Gastroesophageal sphincter (tissue), 2 donors: ENCODE results near the gene UNC93A.

Experiments used
- EP300 ChIP-seq: sonication (generic); formaldehyde crosslinking; IDR thresholded peaks from one replicate; pipeline ENCODE4 v1.6.1; 2017; ENCODE audit warnings: antibody characterized with exemption, mild to moderate bottlenecking
- POLR2A ChIP-seq, 2 donors: fragments of 450-650 bp; IDR thresholded peaks; one replicate each; pipeline ENCODE4 v1.6.1; 2017; ENCODE audit warnings: antibody characterized with exemption in 2 of 2, mild to moderate bottlenecking in 2 of 2, moderate library complexity in 1 of 2
- POLR2AphosphoS5 ChIP-seq: sonication (generic); formaldehyde crosslinking; IDR thresholded peaks from one replicate; pipeline ENCODE4 v1.6.1; 2017; ENCODE audit warnings: antibody characterized with exemption

DNA sequence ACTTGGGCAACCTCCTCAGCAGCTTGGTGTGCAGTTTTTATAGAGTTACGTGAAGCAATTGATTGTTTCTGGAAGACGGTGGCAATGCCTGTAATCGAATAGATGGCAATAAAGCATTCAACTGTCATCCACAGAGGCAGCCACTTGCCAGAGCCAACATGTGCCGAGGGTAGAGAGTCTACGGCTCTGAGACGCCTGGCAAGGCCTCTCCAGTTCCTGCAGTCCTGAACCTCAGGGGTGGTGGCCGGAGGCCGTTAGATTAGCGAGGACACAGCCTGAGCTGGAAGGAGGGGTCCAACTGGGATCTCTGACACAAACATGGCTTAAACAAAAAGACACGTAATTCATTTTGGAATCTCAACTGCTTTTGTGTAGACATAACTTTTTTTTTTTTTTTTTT, 33.0 kb downstream of the UNC93A start:
- TF ChIP-seq EP300: no peak
- TF ChIP-seq POLR2A (IDR thresholded peaks at IDR 0.05): no peak
- TF ChIP-seq POLR2AphosphoS5: no peak
